Transverse colon (tissue), 4 donors: ENCODE results near the gene TOMM22. TPM values are rescaled to one million over a fixed set of nuclear protein-coding genes. Genes with fewer than 3 reads are reported as not detected.

Source experiments
- DNase-seq: peaks from one replicate; pipeline ENCODE4 v3.0.0-alpha.2; 2019
- H3K27ac ChIP-seq, 4 donors: fragments of 200-600 bp; sonication (generic); 2 replicates each; pipeline ENCODE4 v1.5.1; 2016 to 2018; ENCODE audit warnings: inconsistent platforms in 4 of 4
- H3K27me3 ChIP-seq: fragments of 200-600 bp; sonication (generic); 2 replicates; pipeline ENCODE4 v1.5.1; 2017; ENCODE audit warnings: inconsistent platforms
- H3K36me3 ChIP-seq, 4 donors: fragments of 200-600 bp; sonication (generic); 2 replicates each; pipeline ENCODE4 v1.5.1; 2017 to 2019; ENCODE audit warnings: inconsistent platforms in 4 of 4
- H3K4me1 ChIP-seq, 4 donors: fragments of 200-600 bp; sonication (generic); 2 replicates each; pipeline ENCODE4 v1.5.1; 2017 to 2020; ENCODE audit warnings: inconsistent platforms in 4 of 4
- H3K4me3 ChIP-seq, 4 donors: fragments of 200-600 bp; sonication (generic); 1 replicate in 1 of 4; 2 replicates in 3 of 4; pipeline versions ENCODE4 v1.5.1 to v1.6.1; 2017 to 2019; ENCODE audit warnings: inconsistent platforms in 4 of 4
- H3K9me3 ChIP-seq, 2 donors: fragments of 200-600 bp; sonication (generic); 2 replicates each; pipeline ENCODE4 v1.5.1; 2017 to 2019; ENCODE audit warnings: inconsistent platforms in 2 of 2
- EP300 ChIP-seq: sonication (generic); formaldehyde crosslinking; IDR thresholded peaks from one replicate; pipeline ENCODE4 v1.6.1; 2017; ENCODE audit warnings: antibody characterized with exemption, low read depth
- POLR2A ChIP-seq: fragments of 450-650 bp; IDR thresholded peaks from one replicate; pipeline ENCODE4 v1.6.1; 2016; ENCODE audit warnings: antibody characterized with exemption, mild to moderate bottlenecking, moderate library complexity
- POLR2AphosphoS5 ChIP-seq, 3 donors: sonication (generic); formaldehyde crosslinking; IDR thresholded peaks; one replicate each; pipeline ENCODE4 v1.6.1; 2016; ENCODE audit warnings: antibody characterized with exemption in 3 of 3
- WGBS, 2 donors: methylation state at CpG; one replicate each; pipeline ENCODE4 v1.1.5; 2018; ENCODE audit warnings: low coverage in 1 of 2; 5-methylcytosine and 5-hydroxymethylcytosine counted together
- in situ Hi-C, 4 donors: fragments of 200-750 bp; cut with MboI; loops; one replicate each; pipeline versions ENCODE4 v1.15.0 to v1.15.1; 2017; ENCODE audit warnings: low sequenced_read_pairs in 3 of 4, low pct_ligation_motif_present in 1 of 4, low pct_unique_long_range_greater_than_20kb in 1 of 4
- intact Hi-C: fragments of 100-400 bp; cut with DNase I; formaldehyde crosslinking; loops from one replicate; pipeline ENCODE4 v1.15.1; 2023; ENCODE audit warnings: low total_unique reads
- total RNA-seq, 4 donors: library from RNA; depleted of rRNA; stranded (reverse); fragments of >200 nt; gene quantifications; one replicate each; pipeline ENCODE4 v1.1.0, GENCODE V29; 2016
- TF ChIP-seq, protein P1 (sequence below), 5 experiments: fragments of 200-600 bp in 3 of 5; fragments of 450-650 bp in 2 of 5; sonication (generic) in 3 of 5; IDR thresholded peaks; 1 replicate in 2 of 5; 2 replicates in 3 of 5; pipeline ENCODE4 v1.5.1; 2016 to 2017; ENCODE audit warnings: antibody characterized with exemption in 5 of 5, inconsistent platforms in 3 of 5, mild to moderate bottlenecking in 2 of 5, moderate library complexity in 1 of 5

TOMM22 gene
- total RNA-seq, 4 donors from 2014 or later, result 19.1 to 48.3 (median 32.9) TPM

DNA sequence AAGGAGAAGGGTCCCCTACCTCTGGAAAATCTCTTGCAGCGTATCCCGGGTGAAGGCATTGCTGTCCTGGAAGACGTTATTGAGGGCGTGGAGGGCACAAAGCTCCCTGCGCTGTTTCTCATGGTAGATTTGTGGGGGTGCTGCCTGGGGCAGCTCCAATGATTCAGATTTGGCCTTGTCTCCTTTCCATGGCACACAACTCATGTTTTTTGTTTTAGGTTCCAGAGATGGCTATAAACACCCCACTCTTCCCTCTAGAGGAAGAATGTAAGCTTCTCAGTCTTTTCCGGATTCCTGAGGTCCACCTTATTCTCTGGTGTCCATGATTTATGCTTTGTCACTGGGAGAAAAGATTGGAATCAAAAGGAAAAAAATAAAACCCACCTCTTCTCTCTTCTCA lies 18.0 kb downstream of the TOMM22 start:
- DNase-seq, result no peak
- TF ChIP-seq POLR2A (no peak), EP300 (no peak), POLR2AphosphoS5 (IDR thresholded peaks at IDR 0.05) (peak in 1 of 3 donors; percentile 37)
- TF ChIP-seq, protein P1, sequence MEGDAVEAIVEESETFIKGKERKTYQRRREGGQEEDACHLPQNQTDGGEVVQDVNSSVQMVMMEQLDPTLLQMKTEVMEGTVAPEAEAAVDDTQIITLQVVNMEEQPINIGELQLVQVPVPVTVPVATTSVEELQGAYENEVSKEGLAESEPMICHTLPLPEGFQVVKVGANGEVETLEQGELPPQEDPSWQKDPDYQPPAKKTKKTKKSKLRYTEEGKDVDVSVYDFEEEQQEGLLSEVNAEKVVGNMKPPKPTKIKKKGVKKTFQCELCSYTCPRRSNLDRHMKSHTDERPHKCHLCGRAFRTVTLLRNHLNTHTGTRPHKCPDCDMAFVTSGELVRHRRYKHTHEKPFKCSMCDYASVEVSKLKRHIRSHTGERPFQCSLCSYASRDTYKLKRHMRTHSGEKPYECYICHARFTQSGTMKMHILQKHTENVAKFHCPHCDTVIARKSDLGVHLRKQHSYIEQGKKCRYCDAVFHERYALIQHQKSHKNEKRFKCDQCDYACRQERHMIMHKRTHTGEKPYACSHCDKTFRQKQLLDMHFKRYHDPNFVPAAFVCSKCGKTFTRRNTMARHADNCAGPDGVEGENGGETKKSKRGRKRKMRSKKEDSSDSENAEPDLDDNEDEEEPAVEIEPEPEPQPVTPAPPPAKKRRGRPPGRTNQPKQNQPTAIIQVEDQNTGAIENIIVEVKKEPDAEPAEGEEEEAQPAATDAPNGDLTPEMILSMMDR (IDR thresholded peaks at IDR 0.05), result peak in 1 of 5 experiments; percentile 23
- Histone ChIP-seq H3K4me3 (peak overlapping the region; percentile 62 to 83 (median 80)), H3K36me3 (no peaks in the 10 kb centered on the region), H3K27ac (peak overlapping the region; percentile 93 to 99 (median 98)), H3K4me1 (peaks cover 26 to 64% (median 57%) of the 10 kb centered on the region in 4 donors), H3K27me3 (no peaks in the 10 kb centered on the region), H3K9me3 (no peaks in the 10 kb centered on the region)
- in situ Hi-C loops (no loop called here), intact Hi-C loops (loop anchor here (2.0 kb wide), 1 partner anchor 55 kb away; the partner anchor contains the start of gene SUN2)
- 6 to 10% methylated on average over 1 to 6 of the region's 6 CpGs for WGBS, 2 donors

DNA sequence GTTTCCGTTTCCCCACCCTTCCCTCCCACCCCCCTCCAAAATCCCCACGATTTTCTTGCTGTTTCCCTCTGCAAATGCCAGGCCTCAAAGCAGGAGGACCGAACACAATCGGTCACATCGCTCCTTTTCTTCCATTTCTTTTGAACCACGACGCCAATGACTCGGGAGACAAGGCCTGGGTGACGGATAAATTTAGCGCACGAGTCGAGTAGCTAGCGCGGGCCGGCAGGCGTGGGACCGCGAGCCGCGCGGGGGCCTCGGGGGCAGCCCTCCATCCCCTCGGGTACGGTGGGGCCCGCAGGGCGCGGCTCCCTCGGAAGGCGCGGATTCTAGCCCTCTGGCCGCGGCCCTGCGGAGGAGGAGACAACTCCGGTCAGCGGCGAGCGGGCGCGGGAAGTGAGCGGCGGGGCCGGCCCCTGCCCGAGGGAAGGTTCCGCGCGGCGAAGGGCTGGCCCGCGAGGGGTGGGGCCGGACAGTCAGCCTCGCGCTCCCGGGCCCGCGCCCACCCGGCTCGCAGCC lies 18.6 kb downstream of the TOMM22 start:
- Histone ChIP-seq H3K27ac (peak overlapping the region; percentile 93 to 99 (median 98)), H3K9me3 (no peaks in the 10 kb centered on the region), H3K4me3 (peak overlapping the region; percentile 62 to 83 (median 80)), H3K36me3 (no peaks in the 10 kb centered on the region), H3K27me3 (no peaks in the 10 kb centered on the region), H3K4me1 (peaks cover 28 to 63% (median 56%) of the 10 kb centered on the region in 4 donors)
- intact Hi-C loops (loop anchor here (2.0 kb wide), 1 partner anchor 54 kb away; the partner anchor contains the start of gene SUN2), in situ Hi-C loops (no loop called here)
- DNase-seq, result peak; percentile 80
- TF ChIP-seq EP300 (no peak), POLR2AphosphoS5 (IDR thresholded peaks at IDR 0.05) (peak in 1 of 3 donors; percentile 82), POLR2A (peak; percentile 53)
- TF ChIP-seq, protein P1 (IDR thresholded peaks at IDR 0.05), result no peak
- WGBS, 2 donors, result 1 to 3% methylated on average over 5 to 24 of the region's 57 CpGs

DNA sequence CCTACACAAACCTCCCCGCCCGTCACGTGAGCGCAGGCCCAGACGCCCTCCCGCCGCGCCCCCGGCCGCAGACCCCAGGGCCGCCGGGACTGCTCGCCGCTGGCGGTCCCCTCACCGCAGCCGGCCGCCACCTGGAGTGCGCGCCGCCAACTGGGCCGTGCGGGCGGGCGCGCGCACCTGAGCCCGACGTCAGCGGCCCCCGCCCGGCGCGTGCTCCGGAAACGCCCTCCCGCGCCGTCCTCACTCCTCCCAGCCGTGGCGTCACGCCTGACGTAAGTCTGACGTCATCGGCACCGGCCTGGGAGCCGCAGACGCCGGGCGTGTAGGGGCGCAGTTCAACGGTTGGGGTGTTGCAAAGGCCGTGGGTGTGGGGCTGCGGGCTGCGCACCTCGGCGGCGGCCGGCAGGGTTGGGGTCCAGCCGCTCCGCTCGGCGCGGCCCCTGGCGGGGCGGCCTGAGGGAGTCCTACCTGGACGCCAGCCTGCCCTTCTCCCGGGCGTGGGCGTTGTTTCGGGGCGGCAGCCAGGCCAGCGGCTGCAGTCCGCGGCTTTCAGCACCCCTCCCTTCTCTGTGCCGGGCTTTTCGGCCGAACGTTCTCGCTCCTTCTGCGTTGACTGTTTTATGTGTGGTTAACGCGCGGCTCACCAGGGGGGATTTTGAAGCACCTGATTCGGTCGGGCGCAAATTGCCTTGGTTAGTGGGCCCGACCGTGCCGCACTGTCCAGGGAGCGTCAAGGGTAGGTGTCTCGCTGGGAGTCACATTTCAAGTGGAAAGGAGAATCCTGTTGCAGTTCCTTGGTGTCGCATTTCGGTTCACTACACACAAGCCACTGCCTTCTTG lies 19.3 kb downstream of the TOMM22 start, which contains the start of gene JOSD1:
JOSD1 (minus strand) TSS at position 155 of the 840 bp plus-strand sequence. CDS start 956 bp downstream, outside the sequence.
- peak within 1 kb of the TSS; percentile 93 to 99 (median 98) for H3K27ac ChIP-seq
- H3K27me3 ChIP-seq, result no peaks in the 10 kb centered on the region
- H3K36me3 ChIP-seq, result no peaks in the 10 kb centered on the region
- H3K9me3 ChIP-seq, result no peaks in the 10 kb centered on the region
- peak within 1 kb of the TSS; percentile 62 to 83 (median 80) for H3K4me3 ChIP-seq
- in situ Hi-C loops, result no loop called here
- peak; percentile 98 for DNase-seq
- peak; percentile 89 for TF ChIP-seq POLR2A
- TF ChIP-seq EP300, result peak; percentile 94
- peak; percentile 99 to 100 (median 99) for TF ChIP-seq POLR2AphosphoS5 (IDR thresholded peaks at IDR 0.05)
- TF ChIP-seq, protein P1 (IDR thresholded peaks at IDR 0.05), result peak in 1 of 5 experiments; percentile 43
- WGBS, 2 donors, result 2% methylated on average over 37 of the region's 94 CpGs; no CpG with 5 or more reads in 1 of the 2 donors
- intact Hi-C loops, result loop anchor here (2.0 kb wide), 1 partner anchor 54 kb away; the partner anchor contains the start of gene SUN2
- peaks cover 24 to 56% (median 49%) of the 10 kb centered on the region in 4 donors for H3K4me1 ChIP-seq
